Activated naive CD4-positive, alpha-beta T cell treated with anti-CD3 and anti-CD28 coated beads for 36 hours (primary cell): Measurements from ENCODE around the gene HKDC1. TPM values are rescaled to one million over a fixed set of nuclear protein-coding genes. Genes with fewer than 3 reads are reported as not detected.

Experiments used
- total RNA-seq, 2 experiments: library from RNA; stranded (reverse); gene quantifications; one replicate each; pipeline ENCODE4 v1.2.3, GENCODE V29; 2021

HKDC1 gene
- total RNA-seq, 2 experiments from 2014 or later = 1.5 to 1.6 TPM

Other genes starting within 250 kb of the HKDC1 start
- 10 to 100 TPM; 10.1 to 10.6 TPM for gene KIFBP, start 231.5 kb upstream of the HKDC1 start, total RNA-seq
- gene SRGN, start 132.2 kb upstream of the HKDC1 start, total RNA-seq = 100 to 1,000 TPM; 197 to 198 TPM
- 10 to 100 TPM; 26.2 to 27.9 TPM for gene VPS26A, start 96.2 kb upstream of the HKDC1 start, total RNA-seq
- 10 to 100 TPM; 38.4 to 41.1 TPM for gene SUPV3L1, start 40.1 kb upstream of the HKDC1 start, total RNA-seq
- gene HK1, start 58.2 kb downstream of the HKDC1 start, total RNA-seq = 100 to 1,000 TPM; 172 to 179 TPM
- not detected for gene TACR2, start 196.6 kb downstream of the HKDC1 start, total RNA-seq
- gene TSPAN15, start 231.1 kb downstream of the HKDC1 start, total RNA-seq = 1 to 10 TPM in 1 of 2 experiments, under 1 TPM in 1; 0.72 to 1.1 TPM